ENCODE data around the gene PILRB.
"Not testable (repeated sequence)": the region's sequence is repeated elsewhere in the genome, so short reads cannot be mapped to it uniquely, and the experiment has no call there.

Gene PILRB

DNA sequence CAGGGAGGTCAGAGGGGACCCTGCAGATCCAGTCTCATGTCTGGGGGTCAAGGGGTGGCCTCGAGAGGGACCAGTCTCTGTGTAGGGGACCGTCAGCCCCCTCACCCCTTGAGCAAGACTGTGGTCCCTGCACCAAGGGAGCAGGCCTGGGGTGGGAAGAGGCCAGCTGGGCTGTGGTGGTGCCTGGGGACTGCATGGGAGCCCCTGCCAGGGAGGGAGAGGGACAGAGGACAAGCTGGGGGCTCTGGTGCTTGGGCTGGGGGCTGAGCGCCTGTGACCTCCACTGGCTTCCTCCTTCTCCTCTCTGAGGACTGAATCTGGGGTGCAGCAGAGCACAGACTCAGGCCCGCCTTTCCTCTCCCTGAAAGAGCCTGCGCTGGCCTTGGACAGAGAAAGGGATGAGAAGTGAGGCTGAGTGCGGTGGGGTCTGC is 771 bp upstream of the PILRB start:
- DNase-seq: no peak

- DNase-seq: no peak
Observed at GRCh38 chr7:100358857-100359212, 918 bp downstream of the PILRB start.

DNA sequence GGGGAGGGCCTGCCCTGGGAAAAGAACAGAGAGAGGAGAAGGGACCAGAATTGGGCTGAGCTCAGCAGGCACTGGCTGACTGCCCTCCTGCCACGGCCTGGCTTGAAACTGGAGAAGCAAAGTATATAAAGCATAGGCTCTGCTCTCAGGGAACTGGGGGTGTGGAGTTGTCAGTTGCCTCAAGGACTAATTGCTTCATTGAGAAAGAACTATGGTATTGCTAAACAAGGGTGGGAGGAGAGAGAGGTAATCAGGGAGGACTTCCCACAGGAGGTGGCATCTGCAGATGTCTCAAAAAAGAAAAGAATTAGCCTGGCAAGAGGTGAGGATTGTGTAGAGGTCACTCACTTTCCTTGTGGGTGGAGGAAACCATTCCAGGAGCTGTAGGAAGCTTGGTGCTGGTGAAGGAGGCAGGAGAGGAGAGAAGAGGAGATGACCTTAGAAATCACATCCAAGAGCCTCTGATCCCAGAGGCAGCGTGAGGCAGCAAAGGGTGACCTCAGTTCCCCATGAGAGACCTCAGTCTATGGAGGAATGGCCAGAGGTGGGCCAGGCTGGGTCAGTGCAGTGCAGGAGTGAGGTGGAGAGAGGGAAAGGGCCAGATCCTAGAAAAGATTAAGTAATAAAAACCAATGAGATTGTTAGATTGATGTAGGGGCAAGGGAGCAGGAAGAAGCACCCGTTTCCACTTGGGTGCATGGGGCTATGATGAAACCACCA is 2.4 kb downstream of the PILRB start:
- DNase-seq: no peak

DNA sequence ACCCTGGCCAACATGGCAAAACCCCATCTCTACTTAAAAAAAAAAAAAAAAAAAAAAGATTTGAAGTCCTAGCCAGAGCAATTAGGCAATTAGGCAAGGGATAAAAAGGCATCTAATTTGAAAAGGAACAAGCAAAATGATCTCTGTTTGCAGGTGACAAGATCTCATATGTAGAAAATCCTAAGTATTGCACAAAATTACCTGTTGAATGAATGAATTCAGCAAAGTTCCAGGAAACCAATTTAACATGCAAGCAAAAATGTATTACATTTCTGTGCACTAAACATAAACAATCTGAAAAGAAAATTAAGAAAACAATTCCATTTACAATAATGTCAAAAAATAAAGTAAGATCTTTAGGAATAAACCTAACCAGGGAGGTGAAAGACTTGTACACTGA is 5.2 kb downstream of the PILRB start:
- DNase-seq: no peak

GRCh38 chr7:100363797-100364196 is 5.9 kb downstream of the PILRB start:
- not testable (repeated sequence) for DNase-seq

- no peak for DNase-seq
Observed at GRCh38 chr7:100364480-100364879, 6.6 kb downstream of the PILRB start.

DNA sequence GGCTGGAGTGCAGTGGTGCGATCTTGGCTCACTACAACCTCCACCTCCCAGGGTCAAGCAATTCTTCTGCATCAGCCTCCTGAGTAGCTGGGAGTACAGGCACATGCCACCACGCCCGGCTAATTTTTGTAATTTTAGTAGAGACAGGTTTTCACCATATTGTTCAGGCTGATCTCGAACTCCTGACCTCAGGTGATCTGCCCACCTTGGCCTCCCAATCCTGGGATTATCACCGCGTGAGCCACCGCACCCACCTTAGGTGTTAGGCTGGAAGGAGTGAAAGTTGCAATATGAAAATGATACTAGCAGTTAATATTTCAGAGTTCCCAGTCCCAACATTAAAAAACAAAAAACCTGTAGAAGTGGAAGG is 8.1 kb downstream of the PILRB start:
- not testable (repeated sequence) for DNase-seq

GRCh38 chr7:100366411-100367250 is 8.7 kb downstream of the PILRB start:
- DNase-seq: no peak

- DNase-seq: no peak
Observed at GRCh38 chr7:100367251-100367620, 9.3 kb downstream of the PILRB start.

DNA sequence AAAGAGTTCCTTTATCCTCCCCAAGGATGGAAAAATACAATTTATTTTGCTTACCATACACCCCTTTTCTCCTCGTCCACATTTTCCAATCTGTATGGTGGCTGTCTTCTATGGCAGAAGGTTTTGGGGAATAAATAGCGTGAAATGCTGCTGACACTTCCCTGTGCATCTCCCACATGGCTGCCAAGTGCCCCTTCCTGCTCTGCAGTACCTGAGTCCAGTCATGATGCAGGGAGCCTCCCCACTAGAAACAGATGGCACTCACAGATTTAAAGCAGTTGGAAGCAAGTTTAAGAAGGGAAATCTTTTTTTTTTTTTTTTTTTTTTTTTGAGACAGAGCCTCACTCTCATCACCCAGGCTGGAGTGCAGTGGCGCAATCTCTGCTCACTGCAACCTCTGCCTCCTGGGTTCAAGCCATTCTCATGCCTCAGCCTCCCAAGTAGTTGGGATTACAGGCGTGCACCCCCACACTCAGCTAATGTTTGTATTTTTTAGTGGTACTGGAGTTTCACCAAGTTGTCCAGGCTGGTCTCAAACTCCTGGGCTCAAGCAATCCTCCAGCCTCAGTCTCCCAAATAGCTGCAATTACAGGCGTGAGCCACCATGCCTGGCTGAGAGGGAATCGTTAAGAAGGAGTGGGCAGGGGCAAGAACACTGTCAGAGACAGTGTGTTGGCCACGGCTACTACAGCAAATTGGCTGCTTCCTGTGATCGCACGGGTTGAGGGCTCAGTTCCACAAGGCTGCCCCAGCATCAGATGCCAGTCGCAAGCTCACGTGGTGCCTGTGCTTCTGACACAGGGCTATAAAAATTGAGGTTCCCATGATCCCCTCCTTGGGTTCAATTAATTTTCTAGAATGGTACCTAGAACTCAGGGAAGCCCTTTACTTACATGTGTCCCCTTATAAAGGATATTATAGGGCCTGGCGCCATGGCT is 10.0 kb downstream of the PILRB start:
- no peak for DNase-seq

DNA sequence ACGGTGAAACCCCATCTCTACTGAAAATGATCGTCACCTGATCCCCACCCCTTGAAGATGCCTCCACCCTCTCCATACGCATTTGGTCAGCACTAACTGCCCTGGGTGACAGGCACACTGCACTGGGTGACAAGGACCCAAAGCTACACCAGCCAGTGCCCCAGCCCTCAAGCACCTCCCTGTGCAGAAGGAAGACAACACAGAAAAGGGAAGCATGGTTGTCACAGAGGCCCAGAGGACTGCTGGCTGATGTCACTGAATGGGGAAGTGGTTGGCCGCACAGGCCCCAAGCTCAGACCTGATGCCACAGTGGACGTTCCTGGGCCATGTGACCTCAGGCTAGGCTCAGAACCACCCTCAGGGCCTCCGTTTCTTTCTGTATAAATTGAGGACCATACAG is 11.2 kb downstream of the PILRB start:
- DNase-seq: no peak

DNA sequence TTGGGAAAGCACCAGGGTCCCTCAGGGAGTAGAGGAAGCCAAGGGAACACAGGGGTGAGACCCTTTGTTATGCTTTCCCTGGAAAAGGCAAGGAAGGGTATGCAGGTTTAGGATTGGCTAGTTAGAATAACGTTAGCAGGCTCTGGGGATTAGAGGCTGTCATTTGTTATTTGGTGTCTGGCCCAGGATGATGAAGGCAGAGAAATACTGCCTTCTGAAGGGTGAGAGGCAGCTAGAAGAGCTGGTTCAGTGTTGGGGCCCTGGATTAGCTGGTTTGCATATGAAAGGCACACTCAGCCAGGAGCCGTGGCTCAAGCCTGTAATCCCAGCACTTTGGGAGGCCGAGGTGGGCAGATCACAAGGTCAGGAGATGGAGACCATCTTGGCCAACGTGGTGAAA is 12.4 kb downstream of the PILRB start:
- DNase-seq: no peak

GRCh38 chr7:100370746-100371145 is 12.8 kb downstream of the PILRB start:
- DNase-seq: no peak

- no peak for DNase-seq
Observed at GRCh38 chr7:100371561-100372171, 13.7 kb downstream of the PILRB start.

DNA sequence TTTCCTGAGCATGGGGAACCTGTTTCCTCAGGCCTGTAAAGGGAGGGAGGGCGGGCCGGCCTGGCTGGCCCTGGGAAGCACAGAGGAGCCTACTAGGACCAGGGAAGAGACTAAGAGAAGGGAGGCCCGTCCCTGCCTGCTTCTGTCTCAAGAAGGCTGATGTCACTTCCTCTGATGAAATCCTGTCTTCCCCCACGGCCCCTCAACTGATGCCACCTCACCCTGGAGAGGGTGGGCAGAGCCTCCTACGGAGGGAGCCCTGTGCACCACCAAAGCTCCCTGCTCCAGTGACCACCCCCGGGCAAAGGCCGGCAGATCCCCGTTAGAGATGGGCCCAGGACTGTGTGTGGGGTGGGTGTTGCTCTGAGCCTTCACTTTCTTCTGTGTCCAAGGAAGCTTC is 14.3 kb downstream of the PILRB start:
- DNase-seq: peak; percentile 39

DNA sequence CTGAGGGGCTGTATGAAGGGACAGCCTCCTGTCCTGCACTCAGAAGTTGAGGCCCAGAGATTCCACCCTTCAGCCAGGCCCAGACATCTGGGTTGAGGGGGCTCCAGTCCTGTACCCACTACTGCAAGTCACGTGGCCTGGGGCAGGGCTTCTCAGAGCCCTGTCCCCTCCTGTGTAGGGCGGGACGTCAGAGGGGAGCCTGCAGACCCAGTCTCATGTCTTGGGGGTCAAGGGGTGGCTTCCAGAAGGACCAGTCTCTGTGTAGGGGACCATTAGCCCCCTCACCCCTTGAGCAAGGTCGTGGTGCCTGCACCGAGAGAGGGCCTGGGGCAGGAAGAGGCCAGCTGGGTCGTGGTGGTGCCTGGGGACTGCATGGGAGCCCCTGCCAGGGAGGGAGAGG is 14.8 kb downstream of the PILRB start:
- DNase-seq: no peak

DNA sequence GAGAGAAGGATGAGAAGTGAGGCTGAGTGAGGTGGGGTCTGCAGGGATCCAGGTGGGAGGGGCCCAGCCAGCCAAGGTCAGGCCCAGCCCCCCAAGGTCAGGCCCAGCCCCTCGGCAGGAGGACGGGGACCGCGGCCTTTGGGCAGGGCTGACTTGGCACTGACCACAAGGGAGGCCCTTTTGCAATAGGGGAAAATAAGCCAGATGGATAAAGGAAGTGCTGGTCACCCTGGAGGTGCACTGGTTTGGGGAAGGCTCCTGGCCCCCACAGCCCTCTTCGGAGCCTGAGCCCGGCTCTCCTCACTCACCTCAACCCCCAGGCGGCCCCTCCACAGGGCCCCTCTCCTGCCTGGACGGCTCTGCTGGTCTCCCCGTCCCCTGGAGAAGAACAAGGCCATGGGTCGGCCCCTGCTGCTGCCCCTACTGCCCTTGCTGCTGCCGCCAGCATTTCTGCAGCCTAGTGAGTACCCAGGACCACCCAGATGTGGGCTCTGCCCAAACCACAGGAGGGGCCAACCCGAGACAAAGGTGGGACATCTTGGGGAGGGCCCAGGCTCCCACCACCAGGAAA is 15.4 kb downstream of the PILRB start, which contains the start of gene PILRA:
Gene PILRA, plus strand, starts transcription at position 227 of the 571 bp plus-strand sequence. Its CDS starts 170 bp downstream, at position 397.
- DNase-seq: no peak

DNA sequence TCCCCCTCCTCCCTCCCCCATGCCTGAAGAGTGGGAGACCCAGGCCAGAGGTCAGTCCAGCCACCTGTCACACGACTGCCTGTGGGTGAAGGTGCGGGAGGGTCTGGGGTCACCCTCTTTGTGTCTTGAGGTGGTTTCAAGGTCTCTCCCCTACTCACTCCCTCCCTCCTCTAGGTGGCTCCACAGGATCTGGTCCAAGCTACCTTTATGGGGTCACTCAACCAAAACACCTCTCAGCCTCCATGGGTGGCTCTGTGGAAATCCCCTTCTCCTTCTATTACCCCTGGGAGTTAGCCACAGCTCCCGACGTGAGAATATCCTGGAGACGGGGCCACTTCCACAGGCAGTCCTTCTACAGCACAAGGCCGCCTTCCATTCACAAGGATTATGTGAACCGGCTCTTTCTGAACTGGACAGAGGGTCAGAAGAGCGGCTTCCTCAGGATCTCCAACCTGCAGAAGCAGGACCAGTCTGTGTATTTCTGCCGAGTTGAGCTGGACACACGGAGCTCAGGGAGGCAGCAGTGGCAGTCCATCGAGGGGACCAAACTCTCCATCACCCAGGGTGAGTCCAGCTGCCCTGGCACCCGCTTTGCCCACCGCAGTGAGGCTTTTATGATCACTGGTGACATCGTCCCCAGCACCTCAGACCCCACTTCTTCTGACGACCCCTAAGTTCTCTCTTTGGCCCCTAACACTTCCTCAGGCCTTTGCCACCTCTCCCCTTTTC is 16.1 kb downstream of the PILRB start:
- DNase-seq: not testable (repeated sequence)

DNA sequence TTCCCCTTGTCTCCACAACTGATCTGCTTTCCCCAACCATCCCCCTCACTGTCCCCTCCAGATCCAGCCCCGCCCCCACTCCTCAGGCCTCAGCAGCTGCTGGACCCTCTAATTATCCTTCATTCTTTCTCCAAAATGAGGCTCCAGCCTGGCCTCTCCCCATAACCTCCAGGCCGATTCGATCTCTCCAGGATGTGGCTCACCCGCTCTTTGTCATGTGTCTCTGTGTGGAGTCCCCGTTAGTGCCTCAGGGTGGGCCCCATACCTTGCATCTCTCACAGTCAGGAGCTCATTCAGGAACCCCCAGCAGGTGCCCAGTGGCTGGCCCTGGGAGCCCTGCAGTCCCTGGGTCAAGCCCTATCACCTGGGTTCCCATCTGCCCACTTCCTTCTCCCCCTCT is 16.7 kb downstream of the PILRB start:
- no peak for DNase-seq

GRCh38 chr7:100376066-100376465 is 18.1 kb downstream of the PILRB start:
- DNase-seq: no peak

DNA sequence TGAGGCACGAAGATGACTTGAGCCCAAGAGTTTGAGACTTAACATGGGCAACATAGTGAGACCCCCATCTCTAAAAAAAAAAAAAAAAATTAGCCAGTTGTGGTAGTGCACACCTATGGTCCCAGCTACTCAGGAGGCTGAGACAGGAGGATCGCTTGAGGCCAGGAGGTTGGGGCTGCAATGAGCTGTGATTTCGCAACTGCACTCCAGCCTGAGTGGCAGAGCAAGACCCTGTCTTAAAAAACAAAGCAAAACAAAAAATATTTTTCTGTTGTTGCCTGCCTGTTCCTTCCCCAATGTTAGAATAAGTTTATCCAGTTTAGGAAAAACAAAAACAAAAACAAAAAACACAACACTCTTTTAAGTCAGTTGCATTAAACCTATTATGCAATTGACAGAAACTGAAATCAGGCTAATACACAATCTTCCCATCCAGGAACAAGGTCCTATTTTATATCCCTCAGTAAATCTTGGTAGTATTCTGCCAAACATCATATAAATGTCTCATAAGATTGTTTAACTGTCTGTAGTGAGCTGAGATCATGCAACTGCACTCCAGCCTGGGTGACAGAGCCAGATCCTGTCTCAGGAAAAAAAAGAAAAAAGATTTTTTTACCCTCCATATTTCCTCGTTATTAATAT is 20.3 kb downstream of the PILRB start:
- DNase-seq: no peak

All from fibroblast of upper back skin (primary cell).